Stimulated activated CD8-positive, alpha-beta memory T cell treated with anti-CD3 and anti-CD28 coated beads, Interleukin-7, amount 100 ng/mL, for 48 hours (primary cell): ENCODE results near the gene PARD3.
"Not testable (repeated sequence)": the region's sequence is repeated elsewhere in the genome, so short reads cannot be mapped to it uniquely, and the experiment has no call there.

ENCODE experiments used
- DNase-seq, 2 donors: peaks; one replicate each; pipeline ENCODE4 v3.0.0-alpha.2; 2020; ENCODE audit warnings: low read depth in 1 of 2; ENCODE audit errors: extremely low read depth in 1 of 2

PARD3 gene

DNA sequence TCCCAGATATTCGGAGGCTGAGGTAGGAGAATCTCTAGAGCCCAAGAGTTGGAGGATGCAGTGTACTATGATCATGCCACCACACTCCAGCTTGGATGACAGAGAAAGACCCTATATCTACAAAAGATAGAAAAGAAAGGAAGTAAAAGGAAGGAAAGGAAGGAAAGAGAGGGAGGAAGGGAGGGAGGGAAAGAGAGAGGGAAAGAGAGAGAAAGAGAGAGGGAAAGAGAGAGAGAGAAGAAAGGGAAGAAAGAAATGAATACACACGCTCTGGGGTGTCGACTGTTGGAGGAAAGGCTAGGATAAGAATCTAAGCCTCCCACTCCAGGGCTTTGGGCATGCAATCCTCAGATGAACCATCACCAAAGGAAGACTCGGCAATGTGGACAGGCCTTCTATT is 69.9 kb downstream of the PARD3 start:
- DNase-seq: no peak

DNA sequence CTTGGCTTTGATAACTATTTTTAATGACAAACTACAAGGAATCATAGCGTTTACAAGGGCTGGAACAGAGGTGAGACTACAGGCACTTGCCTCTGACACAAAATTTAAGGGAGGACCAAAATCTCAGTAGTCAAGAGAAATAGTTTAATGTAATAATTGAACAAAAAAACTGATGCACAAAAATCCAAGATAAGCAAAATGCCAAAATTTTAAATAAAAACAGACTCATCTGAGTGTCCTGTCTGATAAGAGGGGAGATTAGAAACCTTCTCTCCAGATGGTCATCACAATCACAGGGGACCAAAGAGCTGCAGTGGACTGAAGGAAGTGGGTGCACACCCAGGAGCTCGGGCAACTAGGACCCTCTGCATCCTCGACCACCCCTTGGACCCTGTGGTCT is 70.5 kb downstream of the PARD3 start:
- no peak for DNase-seq

DNA sequence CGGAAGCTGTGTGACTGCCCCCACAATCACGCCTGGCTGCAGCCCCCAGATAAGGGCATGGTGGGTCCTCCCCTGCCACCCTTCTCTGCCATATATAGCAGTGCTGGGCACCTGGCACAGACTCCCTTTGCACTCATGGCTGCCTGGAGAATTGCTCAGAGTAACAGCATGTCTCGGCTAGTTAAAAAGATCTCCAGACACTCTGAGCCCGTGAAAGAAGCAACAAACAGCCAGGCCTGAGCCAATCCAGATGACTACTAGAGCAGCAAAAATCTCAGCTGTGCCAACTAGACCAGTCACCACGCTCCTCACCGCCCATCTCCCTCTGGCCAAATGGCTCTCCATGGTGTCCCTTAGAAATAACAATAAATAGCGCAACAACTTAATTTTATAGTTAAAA is 71.3 kb downstream of the PARD3 start:
- DNase-seq: no peak

DNA sequence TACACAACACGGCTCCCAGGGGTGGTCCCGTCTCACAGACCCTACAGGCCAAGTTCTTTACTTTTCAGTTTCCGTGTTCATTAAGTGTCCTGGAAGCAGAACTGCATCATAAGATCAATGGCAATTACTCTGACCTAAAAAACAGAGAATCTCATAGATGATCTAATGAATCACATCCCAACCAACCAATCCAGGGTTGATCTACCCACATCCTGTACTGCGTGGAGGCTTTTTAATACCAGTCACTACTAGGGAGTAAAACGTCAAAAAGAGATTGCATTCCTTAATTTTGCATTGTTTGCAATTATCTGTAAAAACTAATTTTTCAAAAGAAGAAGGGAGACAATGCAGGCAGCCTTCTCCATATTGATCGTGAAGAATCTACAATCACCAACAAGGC is 72.6 kb downstream of the PARD3 start:
- no peak for DNase-seq

DNA sequence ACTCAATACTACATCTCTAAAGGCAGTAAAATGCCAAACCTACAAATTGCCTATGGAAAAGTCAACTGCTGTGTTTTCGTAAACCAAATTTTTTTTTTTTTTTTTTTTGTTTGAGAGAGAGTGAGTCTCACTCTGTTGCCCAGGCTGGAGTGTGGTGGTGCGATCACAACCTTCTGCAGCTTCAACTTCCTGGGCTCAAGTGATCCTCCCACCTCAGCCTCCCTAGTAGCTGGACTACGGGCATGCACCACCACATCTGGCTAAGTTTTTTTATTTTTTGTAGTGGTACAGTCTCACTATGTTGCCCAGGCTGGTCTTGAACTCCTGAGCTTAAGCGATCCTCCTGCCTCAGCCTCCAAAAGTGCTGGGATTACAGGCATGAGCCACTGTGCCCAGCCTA is 74.0 kb downstream of the PARD3 start:
- not testable (repeated sequence) for DNase-seq

DNA sequence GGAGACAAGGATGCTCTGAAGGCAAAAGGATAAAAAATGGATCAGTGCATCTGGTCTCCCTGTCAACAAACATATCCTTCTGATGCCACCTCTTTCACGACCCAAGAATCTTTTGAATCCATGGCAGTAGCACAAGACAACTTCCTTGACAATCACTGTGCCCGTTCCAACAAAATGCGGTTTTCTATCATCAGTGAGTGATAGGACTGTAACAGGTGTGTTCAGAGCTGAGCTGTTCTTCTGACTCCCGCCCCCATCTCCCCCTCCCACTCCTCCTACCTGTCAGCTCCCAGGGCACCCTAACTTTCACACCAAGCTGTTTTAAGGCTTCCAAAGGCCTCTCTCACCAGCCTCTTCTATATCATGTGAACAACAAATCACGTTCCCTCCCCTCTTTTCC is 74.8 kb downstream of the PARD3 start:
- DNase-seq: no peak

DNA sequence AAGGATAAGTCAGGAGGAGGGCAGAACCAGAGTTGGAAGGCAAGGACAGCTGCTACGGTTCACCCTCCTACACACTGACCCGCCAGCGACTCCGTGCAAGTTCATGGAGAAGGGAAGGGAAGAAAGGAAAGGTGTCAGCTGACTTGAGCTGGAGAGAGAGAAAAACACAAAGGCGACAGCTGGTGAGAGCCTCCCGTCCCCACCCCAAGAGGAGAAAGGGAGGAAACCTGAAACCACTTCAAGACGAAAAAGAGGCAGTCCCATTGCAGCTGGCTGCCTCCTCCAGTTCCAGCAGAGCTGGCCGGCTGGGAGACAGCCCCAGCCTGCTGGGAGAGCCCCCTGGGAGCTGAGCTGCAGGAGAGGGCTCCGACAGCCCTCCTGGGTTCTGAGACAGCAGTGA is 75.2 kb downstream of the PARD3 start:
- DNase-seq: no peak

DNA sequence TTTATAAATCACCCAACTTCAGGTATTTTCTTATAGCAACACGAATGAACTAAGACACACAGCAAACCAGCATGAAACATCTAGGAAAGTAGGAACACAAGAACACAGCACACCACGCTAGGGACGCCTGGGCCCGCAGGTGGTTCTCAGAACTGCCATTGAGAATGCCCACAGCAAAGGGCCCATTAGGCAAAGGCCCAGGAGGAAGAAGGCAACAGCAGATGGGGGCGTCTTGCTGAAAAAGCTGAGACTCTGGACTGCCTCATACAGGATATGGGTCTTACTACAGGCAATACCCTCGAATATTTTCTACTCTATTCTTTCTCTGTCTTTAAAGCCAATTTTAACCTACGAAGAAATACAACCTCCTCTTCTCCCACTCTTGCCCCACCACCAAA is 77.3 kb downstream of the PARD3 start:
- no peak for DNase-seq

DNA sequence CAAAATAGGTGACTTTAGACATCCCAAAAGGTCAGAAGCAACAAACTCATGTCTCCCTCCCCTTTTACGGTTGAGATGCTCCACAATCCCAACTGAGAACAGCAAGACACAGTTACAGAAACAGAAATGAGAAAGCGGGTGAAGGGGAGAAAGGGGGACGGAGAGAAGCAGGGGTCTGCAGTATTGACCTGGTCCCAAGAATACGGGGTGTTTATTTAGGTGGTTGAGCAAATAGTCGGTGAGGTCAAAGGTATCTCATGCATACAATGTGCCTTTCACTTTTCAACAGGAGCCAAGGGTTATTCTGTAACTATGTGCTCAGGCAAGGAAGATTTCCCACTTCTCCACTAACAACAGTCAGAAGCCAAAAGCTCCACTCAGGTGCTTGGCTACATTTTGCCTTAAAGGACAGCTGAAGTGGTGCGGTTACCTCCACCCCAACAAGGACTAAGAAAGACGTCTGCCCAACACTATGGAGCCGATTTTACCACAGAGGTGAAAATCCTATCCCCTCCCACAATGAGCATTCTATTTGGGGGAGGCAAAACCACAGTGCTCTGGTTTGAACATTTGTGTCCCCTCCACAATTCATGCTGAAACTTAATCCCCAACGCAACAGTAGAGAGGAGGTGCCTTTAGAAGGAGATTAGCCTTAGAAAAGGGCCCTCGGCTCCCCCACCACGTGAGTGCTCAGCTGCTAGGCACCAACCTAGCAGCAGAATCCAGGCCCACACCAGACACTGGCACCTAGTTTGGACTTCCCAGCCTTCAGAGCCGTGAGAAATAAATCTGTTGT is 77.9 kb downstream of the PARD3 start:
- DNase-seq: no peak

DNA sequence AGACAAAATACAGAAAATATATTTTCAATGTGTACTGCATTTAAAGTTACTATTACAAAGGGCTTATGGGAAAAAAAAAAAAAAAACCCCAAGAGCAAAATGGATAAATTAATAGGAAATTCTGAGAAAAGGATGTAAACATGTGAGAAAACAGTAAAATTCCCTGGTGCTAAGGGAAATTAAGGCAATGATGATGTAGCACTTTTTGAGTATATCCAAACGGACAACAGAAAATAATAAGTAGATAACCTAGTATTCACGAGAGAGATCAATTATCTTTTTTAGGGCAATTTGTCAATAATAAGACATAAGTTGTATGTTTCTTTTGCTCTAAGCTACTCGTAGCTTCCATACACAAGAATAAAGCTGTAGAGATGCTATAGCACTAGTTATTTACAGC is 80.2 kb downstream of the PARD3 start:
- DNase-seq: no peak

DNA sequence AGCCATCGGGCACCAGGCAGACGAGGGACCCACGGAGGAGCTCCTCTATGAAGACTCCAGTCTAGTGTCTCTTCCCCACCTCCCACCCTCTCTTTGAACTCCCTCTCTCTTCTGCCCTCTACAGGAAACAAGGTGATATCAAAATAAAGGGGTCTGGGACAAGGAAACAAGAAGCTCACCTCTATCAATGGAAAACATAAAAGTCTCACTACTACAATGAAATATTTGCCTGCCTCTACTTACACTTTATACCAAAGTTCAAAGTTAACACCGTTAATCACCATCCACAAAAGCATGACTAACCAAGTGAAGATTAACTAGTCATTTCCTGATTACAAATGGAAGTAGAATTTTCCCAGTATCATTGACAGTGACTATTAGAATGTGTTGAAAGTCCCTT is 82.2 kb downstream of the PARD3 start:
- no peak for DNase-seq

DNA sequence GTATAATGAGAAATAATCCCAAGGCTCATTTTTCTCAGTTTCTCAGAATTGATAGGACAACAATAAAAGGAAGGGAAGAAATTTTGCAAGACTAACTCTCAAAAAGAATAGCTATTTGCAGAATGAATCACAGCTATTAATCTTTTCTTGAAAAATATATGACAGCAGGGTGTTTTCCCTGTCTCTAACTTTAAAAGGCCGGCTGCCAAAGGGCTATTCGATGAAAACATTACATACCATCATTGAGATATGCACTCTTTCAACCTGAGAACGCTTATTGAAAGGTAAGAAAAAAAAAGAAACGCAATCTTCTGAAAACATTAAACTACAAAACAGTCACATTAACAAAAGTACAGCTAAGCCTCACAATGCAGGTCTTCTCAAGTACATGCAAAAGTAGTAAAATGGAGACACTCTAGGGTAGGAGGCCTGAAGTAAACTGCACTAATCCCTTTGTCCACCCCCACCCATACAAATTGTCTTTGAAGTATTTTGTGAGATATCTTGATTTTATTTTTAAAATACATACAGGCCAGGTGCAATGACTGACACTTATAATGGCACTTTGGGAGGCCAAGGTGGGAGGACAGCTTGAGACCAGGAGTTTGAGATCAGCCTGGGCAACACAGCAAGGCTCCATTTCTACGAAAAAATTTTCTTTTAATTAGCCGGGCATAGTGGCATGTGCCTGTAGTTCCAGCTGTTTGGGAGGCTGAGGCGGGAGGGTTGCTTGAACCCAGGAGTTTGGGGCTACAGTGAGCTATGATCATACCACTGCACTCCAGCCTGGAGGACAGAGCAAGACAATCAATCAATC is 83.0 kb downstream of the PARD3 start:
- DNase-seq: no peak

DNA sequence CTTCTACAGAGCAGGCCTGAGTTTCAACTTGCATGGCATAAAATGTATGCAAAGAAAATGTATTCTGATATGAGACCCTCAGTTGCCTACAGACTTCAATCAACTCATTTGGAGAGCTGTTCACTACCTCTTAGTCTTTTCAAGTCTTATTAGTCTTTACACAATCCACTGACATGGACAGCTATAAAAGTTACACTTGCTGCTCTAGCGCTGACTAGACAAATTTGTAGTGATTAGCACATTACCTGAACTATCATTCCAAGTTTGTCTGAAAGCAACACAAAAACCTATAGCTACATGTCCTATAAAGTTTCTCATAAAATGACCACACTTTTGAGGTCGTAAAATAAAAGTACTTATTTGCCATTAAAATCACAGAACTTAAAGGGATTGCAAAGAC is 83.9 kb downstream of the PARD3 start:
- DNase-seq: no peak

DNA sequence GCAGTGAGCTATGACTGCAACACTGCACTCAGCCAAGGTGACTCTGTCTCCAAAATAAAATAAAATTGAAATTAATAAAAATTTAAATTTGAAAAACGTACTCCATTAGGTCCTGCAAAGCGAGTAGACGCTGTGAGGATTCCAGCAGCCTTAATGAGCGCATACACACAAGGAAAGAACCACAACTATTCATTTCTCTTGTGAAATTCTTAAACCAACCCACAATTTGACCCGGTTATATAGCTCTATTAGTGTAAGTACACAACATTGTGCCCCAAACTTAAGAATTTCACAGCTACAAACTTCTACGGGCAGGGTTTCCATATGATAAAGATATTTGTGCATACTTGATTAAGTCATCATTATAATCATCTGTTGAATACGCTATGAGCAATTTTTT is 84.4 kb downstream of the PARD3 start:
- DNase-seq: no peak

DNA sequence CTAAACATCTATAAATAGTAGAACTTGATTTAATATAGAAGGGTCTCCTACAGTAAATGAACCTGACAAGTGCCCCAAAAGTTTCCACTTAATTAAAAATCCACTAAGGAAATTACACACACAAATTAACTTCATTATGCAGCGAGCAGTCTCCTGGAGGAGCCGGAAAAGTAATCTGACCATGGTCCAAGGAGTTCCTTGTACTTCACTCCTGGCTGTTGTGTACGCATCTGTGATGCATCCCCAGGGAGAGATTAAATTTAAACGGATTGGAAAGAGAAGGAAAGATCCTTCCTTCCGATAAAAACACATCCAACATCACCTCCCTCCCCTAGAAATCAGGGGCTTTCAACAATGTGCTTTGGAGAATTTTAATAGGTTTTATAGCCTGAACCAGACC is 85.5 kb downstream of the PARD3 start:
- no peak for DNase-seq

DNA sequence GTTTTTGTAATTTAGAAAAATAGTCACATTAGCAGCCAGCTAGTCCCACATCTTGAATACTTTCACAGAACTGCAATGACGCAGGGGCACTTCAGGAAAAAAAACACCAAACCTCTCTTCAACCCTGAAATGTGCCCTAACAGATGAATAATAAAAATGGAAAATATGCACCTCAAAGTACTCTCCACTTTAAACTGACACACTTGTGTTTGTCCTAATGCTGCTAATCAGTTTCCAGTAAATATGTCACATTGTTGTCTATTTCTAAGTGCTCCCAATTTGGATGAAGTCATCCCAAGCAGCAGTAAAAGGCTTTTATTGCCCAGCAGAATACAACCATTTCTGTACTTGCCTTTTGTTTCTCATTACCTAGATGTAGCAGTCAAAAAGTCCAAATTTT is 86.7 kb downstream of the PARD3 start:
- no peak for DNase-seq

DNA sequence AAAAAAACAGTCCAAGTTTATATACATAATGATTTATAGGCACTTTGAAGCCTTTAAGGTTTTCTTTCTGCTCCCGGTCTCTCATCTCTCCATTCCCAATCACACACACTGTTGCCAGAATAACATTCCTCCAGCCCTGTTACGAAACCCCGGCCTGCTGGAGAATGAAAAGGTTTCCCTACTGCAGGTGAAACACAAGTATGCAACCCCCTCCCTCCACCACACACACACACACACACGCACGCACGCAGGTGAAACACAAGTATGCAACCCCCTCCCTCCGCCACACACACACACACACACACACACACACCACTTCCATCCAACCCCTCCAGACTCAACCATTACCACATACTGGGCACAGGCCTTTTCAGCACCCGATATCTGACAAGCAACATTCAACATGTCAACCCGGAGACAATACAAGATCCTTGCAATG is 87.5 kb downstream of the PARD3 start:
- DNase-seq: no peak

DNA sequence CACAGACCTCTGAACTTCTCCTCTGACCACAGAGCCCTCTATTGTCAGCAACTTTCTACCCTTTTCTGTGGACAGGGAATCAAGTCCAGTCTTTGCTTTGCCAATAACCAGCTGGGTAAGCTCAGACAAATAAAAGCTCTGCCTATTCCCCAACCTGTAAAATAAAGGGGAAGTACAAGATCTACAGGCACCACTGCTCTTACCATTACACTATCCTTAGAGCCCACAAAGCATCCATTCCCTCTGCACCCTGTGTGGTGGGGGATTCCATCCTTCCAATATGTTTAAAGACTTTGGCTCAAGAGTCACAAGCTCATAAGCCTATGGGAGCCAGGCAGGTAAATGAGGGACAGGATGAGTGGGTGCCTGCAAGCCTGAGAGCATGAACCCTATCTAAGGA is 88.2 kb downstream of the PARD3 start:
- no peak for DNase-seq

DNA sequence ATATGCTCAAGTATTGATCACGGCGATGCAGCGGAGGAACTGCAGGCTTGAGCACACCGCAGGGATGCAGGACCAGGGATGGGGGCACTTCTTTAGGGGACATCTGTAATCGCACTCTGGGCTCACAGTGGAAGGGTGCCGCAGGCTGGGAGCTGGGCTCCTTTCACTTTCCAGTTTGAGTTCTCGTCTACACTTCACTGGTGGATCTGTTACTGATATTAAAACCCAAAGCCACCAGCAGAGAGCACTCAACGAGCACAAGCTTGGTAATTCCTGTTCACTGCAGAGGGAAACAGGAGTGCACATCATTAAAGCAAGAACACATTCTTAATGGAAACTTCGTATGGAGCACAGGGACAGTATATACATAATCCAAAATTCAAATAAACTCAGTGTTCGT is 91.3 kb downstream of the PARD3 start:
- DNase-seq: no peak

DNA sequence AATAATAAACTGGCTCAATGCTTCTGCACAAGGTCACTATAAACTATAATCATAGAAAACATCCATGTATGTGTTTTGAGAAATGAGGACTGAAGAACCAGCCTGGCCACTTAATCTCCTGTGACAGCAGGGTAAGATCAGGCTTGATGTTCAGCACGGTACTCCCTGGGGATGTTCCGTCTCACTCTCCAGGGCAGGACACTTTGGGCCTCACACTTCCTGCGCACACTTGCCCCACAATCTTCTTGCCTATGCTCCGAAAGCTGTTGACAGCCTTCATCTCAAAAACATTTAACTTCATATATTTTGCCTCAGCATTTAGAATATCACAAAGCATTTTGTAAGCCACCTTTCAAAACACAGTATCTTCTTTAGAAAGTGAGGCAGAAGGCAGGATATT is 92.7 kb downstream of the PARD3 start:
- no peak for DNase-seq

DNA sequence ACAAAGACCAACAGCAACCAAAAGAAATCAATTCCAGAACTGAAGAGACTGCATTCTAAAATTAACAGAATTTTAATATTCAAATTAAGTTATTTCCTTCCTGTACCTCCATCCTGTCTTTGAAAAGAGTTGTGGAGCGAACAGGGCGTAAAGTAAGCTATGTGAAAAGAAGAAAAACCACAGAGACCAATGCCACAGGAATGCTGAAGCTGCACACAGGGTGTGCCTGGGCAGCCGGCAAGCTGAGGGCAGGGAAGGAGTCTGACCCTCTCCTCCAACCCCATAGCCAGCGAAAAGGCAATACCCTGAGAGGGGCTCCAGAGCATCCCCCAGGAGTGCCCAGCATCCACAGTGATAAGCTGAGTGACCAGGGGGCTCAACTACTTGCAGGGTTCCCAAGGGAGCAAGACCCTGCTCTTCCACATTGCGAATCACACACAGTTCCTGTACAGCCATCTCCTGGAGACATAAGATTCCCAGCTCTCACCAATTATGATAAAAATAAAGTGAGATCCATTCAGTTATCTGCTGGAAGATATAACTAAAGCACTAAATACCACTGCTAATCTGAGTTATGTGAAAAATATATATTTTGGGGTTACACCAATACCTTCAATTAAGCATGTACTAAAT is 93.8 kb downstream of the PARD3 start:
- DNase-seq: no peak

DNA sequence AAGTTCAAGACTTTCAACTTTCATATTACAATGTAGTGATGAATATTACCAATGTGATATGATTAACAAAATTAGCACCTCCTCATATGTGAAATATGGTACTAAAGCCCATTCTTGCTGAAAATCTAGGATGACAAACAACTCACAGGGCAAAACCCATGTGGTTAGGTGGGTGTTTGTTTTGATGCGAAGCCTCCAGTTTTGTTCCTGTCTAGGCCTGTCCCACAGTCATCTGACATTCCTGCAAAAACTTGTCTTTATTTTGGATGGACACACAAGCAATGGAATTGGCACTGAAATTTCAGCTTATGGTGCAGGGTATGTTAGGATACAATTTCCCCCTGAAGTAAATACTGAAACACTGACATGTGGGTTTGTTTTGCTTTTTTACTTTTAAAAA is 95.3 kb downstream of the PARD3 start:
- no peak for DNase-seq
